WTC11 (cell line): ENCODE measurements around the gene ITGA1. TPM values are rescaled to one million over a fixed set of nuclear protein-coding genes. Genes with fewer than 3 reads are reported as not detected.

Experiments
- ATAC-seq: fragments of 200-7000 bp; cut with Tn5 transposase; 2 replicates; pipeline ENCODE4 v1.10.0; 2021; ENCODE audit warnings: mild to moderate bottlenecking, moderate library complexity
- CTCF ChIA-PET: fragments of 300-600 bp; sonication (Branson Sonifier 250); formaldehyde crosslinking; loops from one replicate; lab custom pipeline; 2021; ENCODE audit warnings: antibody characterized with exemption; lab: Charles Lee
- POLR2A ChIA-PET: fragments of 350-600 bp; sonication (Branson Sonifier 250); formaldehyde crosslinking; loops from one replicate; lab custom pipeline; 2021; ENCODE audit warnings: antibody characterized with exemption; lab: Charles Lee
- DNase-seq: peaks from one replicate; pipeline ENCODE4 v3.0.0; 2021; ENCODE audit warnings: low spot score
- H3K27ac Mint-ChIP-seq: 2 replicates; pipeline ENCODE4 v1.8.0; 2021; ENCODE audit warnings: mixed read lengths
- H3K27me3 Mint-ChIP-seq: 2 replicates; pipeline ENCODE4 v1.8.0; 2021; ENCODE audit warnings: low read depth, mild to moderate bottlenecking, moderate library complexity, mixed read lengths
- H3K36me3 Mint-ChIP-seq: 2 replicates; pipeline ENCODE4 v1.8.0; 2021; ENCODE audit warnings: mixed read lengths
- H3K4me1 Mint-ChIP-seq: 2 replicates; pipeline ENCODE4 v1.8.0; 2022; ENCODE audit warnings: mixed read lengths
- H3K4me3 Mint-ChIP-seq: 2 replicates; pipeline ENCODE4 v1.8.0; 2021; ENCODE audit warnings: mild to moderate bottlenecking, moderate library complexity, mixed read lengths
- H3K9me3 Mint-ChIP-seq: 2 replicates; pipeline ENCODE4 v1.8.0; 2021; ENCODE audit warnings: mixed read lengths
- AFF4 ChIP-seq: sonication (generic); formaldehyde crosslinking; IDR thresholded peaks from 2 replicates; pipeline ENCODE4 v1.8.1; 2023; ENCODE audit warnings: mild to moderate bottlenecking, missing genetic modification reagents, borderline replicate concordance
- CREB1 ChIP-seq: sonication (generic); formaldehyde crosslinking; IDR thresholded peaks from 2 replicates; pipeline ENCODE4 v1.8.0; 2023; ENCODE audit warnings: mild to moderate bottlenecking, missing genetic modification reagents
- E2F5 ChIP-seq: sonication (generic); formaldehyde crosslinking; IDR thresholded peaks from 2 replicates; pipeline ENCODE4 v1.8.1; 2022; ENCODE audit warnings: mild to moderate bottlenecking, moderate library complexity, missing genetic modification reagents
- ELF4 ChIP-seq: sonication (generic); formaldehyde crosslinking; IDR thresholded peaks from 2 replicates; pipeline ENCODE4 v1.8.1; 2022; ENCODE audit warnings: low read depth, mild to moderate bottlenecking, moderate library complexity, missing genetic modification reagents
- FOXP1 ChIP-seq: sonication (generic); formaldehyde crosslinking; IDR thresholded peaks from 2 replicates; pipeline ENCODE4 v1.8.0; 2022; ENCODE audit warnings: missing genetic modification reagents, mild to moderate bottlenecking, moderate library complexity, borderline replicate concordance
- GABPB1 ChIP-seq: sonication (generic); formaldehyde crosslinking; IDR thresholded peaks from 2 replicates; pipeline ENCODE4 v1.8.1; 2023; ENCODE audit warnings: mild to moderate bottlenecking, missing genetic modification reagents
- IRF1 ChIP-seq: sonication (generic); formaldehyde crosslinking; IDR thresholded peaks from 2 replicates; pipeline ENCODE4 v1.8.0; 2023; ENCODE audit warnings: missing genetic modification reagents
- JAZF1 ChIP-seq: fragments of 250-450 bp; sonication (Bioruptor Pico); IDR thresholded peaks from 2 replicates; pipeline ENCODE4 v1.9.0; 2021; ENCODE audit warnings: moderate library complexity, mild to moderate bottlenecking, inconsistent platforms
- MLX ChIP-seq: sonication (generic); formaldehyde crosslinking; IDR thresholded peaks from 2 replicates; pipeline ENCODE4 v1.8.1; 2023; ENCODE audit warnings: mild to moderate bottlenecking, missing genetic modification reagents, moderate library complexity
- PRDM15 ChIP-seq: sonication (generic); formaldehyde crosslinking; IDR thresholded peaks from 2 replicates; pipeline ENCODE4 v1.8.0; 2022; ENCODE audit warnings: missing genetic modification reagents
- SMAD3 ChIP-seq: sonication (generic); formaldehyde crosslinking; IDR thresholded peaks from 2 replicates; pipeline ENCODE4 v1.8.0; 2022; ENCODE audit warnings: missing genetic modification reagents, mild to moderate bottlenecking, borderline replicate concordance
- TEAD1 ChIP-seq: sonication (generic); formaldehyde crosslinking; IDR thresholded peaks from 2 replicates; pipeline ENCODE4 v1.8.0; 2022; ENCODE audit warnings: mild to moderate bottlenecking, missing genetic modification reagents
- ZNF219 ChIP-seq: sonication (generic); formaldehyde crosslinking; IDR thresholded peaks from 2 replicates; pipeline ENCODE4 v1.8.0; 2023; ENCODE audit warnings: missing genetic modification reagents, mild to moderate bottlenecking, borderline replicate concordance
- ZNF512 ChIP-seq: sonication (generic); formaldehyde crosslinking; IDR thresholded peaks from 2 replicates; pipeline ENCODE4 v1.8.1; 2022; ENCODE audit warnings: missing genetic modification reagents, borderline replicate concordance
- total RNA-seq: library from RNA; stranded (reverse); gene quantifications from 3 replicates; pipeline ENCODE4 v1.2.3, GENCODE V29; 2021

ITGA1 gene
- total RNA-seq, 1 experiment from 2014 or later, result 6.5 TPM

- Mint-ChIP-seq H3K4me3 (peak overlapping the region; percentile 93), H3K9me3 (peaks cover 8% of the 10 kb centered on the region; the same call in 1 of the 2 replicates), H3K36me3 (no peaks in the 10 kb centered on the region), H3K4me1 (peaks cover 23% of the 10 kb centered on the region), H3K27ac (no peak overlapping the region), H3K27me3 (peaks cover 4% of the 10 kb centered on the region; the same call in 1 of the 2 replicates)
- no peak for TF ChIP-seq PRDM15
- TF ChIP-seq AFF4 (CRISPR knock-in tag), result no peak
- TF ChIP-seq IRF1 (CRISPR knock-in tag), result no peak
- TF ChIP-seq CREB1 (CRISPR knock-in tag), result no peak
- no peak for TF ChIP-seq FOXP1 (CRISPR knock-in tag)
- TF ChIP-seq ZNF219 (CRISPR knock-in tag), result no peak
- no peak for TF ChIP-seq ELF4 (CRISPR knock-in tag)
- TF ChIP-seq TEAD1 (CRISPR knock-in tag), result no peak
- TF ChIP-seq GABPB1 (CRISPR knock-in tag), result no peak
- no peak for TF ChIP-seq SMAD3 (CRISPR knock-in tag)
- TF ChIP-seq JAZF1 (CRISPR knock-in tag), result no peak
- TF ChIP-seq ZNF512 (CRISPR knock-in tag), result no peak
- no peak for TF ChIP-seq MLX
- no peak for TF ChIP-seq E2F5
- ATAC-seq, result peak; percentile 32
- peak; percentile 18 for DNase-seq
- POLR2A ChIA-PET, result interaction anchor here (1.2 to 1.9 kb wide), 2 partner anchors 12 to 15 kb away, joined by 4 to 10 read pairs; no protein-coding TSS in a partner anchor
- CTCF ChIA-PET, result interaction anchor here (0.7 to 2.4 kb wide), 5 partner anchors 13 to 328 kb away, joined by 3 to 25 read pairs (median 3); no protein-coding TSS in a partner anchor
Observed at GRCh38 chr5:52786949-52787599, 642 bp upstream of the ITGA1 start.
